Measurements from ENCODE around the gene ADAD2.

DNA sequence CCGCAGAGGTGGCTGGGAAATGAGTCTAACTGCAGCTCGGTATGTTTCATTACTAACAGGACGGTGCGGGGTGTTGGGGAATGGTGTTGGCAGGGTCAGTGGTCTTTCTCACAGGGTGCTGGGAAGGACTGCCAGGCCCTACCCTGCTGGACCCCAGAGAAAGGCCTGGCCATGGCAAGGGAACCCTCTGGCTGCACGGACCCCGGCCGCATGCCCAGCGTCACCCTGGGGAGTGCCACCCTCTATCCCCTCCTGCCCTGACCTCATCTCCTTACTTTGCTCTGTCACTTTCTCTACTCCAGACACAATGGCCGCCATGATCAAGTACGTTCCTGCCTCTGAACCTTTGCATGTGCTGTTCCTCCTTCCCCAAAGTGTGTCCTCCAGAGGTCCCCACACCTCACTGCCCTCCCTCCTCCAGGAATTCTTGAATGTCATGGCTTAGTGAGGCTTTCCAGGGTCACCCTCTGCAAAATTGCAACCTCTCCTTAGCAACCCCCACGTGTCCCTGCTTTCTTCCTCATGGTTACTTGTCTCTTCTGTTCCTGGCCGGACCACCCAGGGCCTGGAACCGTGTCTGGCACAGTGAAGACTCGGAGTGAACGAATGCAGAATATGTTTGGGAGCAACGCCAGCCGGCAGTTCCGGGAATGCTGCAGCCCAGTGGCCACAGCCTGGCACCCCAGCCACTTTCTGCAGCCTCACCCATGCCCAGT is 15.2 kb downstream of the ADAD2 start:
- TF ChIP-seq POLR2AphosphoS5 (IDR thresholded peaks at IDR 0.05; ENCODE audit: low read depth, low read length), result no peak
- TF ChIP-seq, protein P1, sequence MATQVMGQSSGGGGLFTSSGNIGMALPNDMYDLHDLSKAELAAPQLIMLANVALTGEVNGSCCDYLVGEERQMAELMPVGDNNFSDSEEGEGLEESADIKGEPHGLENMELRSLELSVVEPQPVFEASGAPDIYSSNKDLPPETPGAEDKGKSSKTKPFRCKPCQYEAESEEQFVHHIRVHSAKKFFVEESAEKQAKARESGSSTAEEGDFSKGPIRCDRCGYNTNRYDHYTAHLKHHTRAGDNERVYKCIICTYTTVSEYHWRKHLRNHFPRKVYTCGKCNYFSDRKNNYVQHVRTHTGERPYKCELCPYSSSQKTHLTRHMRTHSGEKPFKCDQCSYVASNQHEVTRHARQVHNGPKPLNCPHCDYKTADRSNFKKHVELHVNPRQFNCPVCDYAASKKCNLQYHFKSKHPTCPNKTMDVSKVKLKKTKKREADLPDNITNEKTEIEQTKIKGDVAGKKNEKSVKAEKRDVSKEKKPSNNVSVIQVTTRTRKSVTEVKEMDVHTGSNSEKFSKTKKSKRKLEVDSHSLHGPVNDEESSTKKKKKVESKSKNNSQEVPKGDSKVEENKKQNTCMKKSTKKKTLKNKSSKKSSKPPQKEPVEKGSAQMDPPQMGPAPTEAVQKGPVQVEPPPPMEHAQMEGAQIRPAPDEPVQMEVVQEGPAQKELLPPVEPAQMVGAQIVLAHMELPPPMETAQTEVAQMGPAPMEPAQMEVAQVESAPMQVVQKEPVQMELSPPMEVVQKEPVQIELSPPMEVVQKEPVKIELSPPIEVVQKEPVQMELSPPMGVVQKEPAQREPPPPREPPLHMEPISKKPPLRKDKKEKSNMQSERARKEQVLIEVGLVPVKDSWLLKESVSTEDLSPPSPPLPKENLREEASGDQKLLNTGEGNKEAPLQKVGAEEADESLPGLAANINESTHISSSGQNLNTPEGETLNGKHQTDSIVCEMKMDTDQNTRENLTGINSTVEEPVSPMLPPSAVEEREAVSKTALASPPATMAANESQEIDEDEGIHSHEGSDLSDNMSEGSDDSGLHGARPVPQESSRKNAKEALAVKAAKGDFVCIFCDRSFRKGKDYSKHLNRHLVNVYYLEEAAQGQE (IDR thresholded peaks at IDR 0.05; ENCODE audit: insufficient read depth in 1 of 2, low read depth in 2 of 2, low read length in 2 of 2), result no peak
- TF ChIP-seq TAF1 (IDR thresholded peaks at IDR 0.05; ENCODE audit: borderline replicate concordance, insufficient read depth, low read length), result no peak

Measured in PFSK-1 (cell line).